ENCODE measurements around the gene UTP11. TPM values are rescaled to one million over a fixed set of nuclear protein-coding genes. Genes with fewer than 3 reads are reported as not detected.

Gene UTP11
- total and polyA plus RNA-seq, 2 of the 8 experiments (the other 6 are each of a cell fraction or from before 2014, with no cell fraction given): 19.5 to 60.5 TPM

DNA sequence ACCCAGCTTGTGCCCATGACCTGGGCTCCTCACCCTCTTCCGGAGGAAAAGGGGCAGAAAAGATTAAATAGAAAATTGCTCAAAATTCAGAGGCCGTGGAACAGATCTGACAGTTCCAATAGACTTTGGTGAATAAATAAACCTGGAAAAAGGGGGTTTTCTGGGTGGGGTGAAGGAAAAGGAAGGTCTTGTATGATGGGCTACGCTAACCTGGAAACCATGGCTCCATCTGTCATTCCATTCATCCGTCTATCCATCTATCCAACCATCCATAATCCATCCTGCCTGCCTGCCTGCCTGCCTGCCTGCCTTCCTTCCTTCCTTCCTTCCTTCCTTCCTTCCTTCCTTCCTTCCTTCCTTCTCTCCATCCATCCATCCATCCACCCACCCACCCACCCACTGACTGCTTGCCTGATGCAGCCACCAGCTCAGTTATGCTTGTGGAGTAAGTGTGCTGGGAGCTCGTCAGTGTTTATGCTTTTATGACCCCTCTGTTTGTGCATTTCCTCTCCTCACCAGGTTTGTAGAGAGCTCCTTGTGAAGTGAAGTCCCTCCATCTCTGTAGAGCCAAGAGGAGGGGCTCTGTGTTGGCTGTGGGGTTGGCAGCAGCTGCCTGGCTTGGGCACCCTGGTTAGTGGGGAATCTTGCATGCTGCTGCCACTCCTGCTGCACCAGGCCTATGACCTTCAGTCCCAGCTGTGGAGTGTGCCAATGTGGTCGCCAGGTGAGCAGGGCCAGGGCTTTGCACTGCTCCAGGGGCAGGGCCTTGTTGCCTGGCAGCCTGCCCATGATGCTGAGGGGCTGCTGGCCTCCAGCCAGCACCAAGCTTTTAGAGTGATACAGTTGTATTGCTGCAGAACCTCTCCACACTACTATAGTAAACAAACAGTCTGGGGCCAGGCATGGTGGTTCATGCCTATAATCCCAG, 50.1 kb downstream of the UTP11 start:
- no peak overlapping the region for H2BK120ac ChIP-seq (replicated peaks; ENCODE audit: low read depth, low read length)
- H3K36me3 ChIP-seq (ENCODE audit: control insufficient read depth in 2 of 4, insufficient read depth in 4 of 4, low read length in 3 of 4): no peaks in the 10 kb centered on the region
- H4K8ac ChIP-seq (ENCODE audit: extremely low read depth, insufficient read depth, low read length): no peak overlapping the region
- H4K5ac ChIP-seq (ENCODE audit: insufficient read length, low read depth, low read length): no peak overlapping the region
- no peak overlapping the region for H2AK5ac ChIP-seq (ENCODE audit: low read depth, low read length)
- no peak overlapping the region for H3K23ac ChIP-seq (ENCODE audit: insufficient read length)
- H3K79me1 ChIP-seq (ENCODE audit: low read depth, low read length): peaks cover 6% of the 10 kb centered on the region; the same call in 1 of the 2 replicates
- 85% methylated on average over 6 of the region's 6 CpGs; no CpG with 5 or more reads in 1 of the 2 experiments for WGBS, 2 experiments (ENCODE audit: extremely low coverage in 1 of 2, insufficient coverage in 1 of 2, insufficient read length in 1 of 2, insufficient replicate concordance in 2 of 2, low coverage in 1 of 2, low lambda C conversion rate in 2 of 2, missing lambda C conversion rate in 1 of 2)
- H3K18ac ChIP-seq (ENCODE audit: extremely low read depth, low read length): no peak overlapping the region
- no peak overlapping the region for H2BK15ac ChIP-seq (ENCODE audit: low read length)
- no peak overlapping the region for H2BK5ac ChIP-seq (ENCODE audit: low read depth, low read length)
- H3K27ac ChIP-seq (ENCODE audit: low read depth, low read length): no peak overlapping the region
- POLR2A ChIA-PET (ENCODE audit: partially characterized antibody): interaction anchor here (0.7 to 1.8 kb wide), 5 partner anchors 11 to 30 kb away, joined by 3 to 7 read pairs (median 3); partner anchors contain the start of gene POU3F1
- no peak overlapping the region for H3K4me3 ChIP-seq (ENCODE audit: extremely low read depth in 1 of 4, insufficient read depth in 2 of 4, low read depth in 3 of 4, low read length in 4 of 4)
- H3K23me2 ChIP-seq (ENCODE audit: low read depth, low read length): no peaks in the 10 kb centered on the region
- no peak overlapping the region for H2AFZ ChIP-seq (ENCODE audit: low read length)
- H2BK12ac ChIP-seq (ENCODE audit: low read depth, low read length): no peak overlapping the region
- no peak overlapping the region for H3K9ac ChIP-seq (replicated peaks in 1 of 4; ENCODE audit: extremely low read depth in 1 of 4, low read depth in 3 of 4, low read length in 3 of 4)
- no peak overlapping the region for H4K91ac ChIP-seq (replicated peaks; ENCODE audit: insufficient read length, low read length)
- H4K20me1 ChIP-seq (replicated peaks in 1 of 2; ENCODE audit: control insufficient read depth in 1 of 2, insufficient read depth in 2 of 2, low read length in 2 of 2): peaks cover 0 to 3% of the 10 kb centered on the region in 2 experiments
- FAIRE-seq: no peak
- H3K79me2 ChIP-seq (ENCODE audit: control insufficient read depth in 1 of 2, insufficient read depth in 2 of 2, low read length in 2 of 2): peaks cover 0 to 2% of the 10 kb centered on the region in 2 experiments; a peak in 1 of 4 replicates
- no peak overlapping the region for H3K4ac ChIP-seq (replicated peaks; ENCODE audit: insufficient read length, low read depth, low read length)
- H3K27me3 ChIP-seq (replicated peaks in 1 of 4; ENCODE audit: control insufficient read depth in 3 of 4, extremely low read depth in 1 of 4, insufficient read depth in 3 of 4, low read length in 3 of 4): no peaks in the 10 kb centered on the region; a peak in 4 of 7 replicates
- no peak overlapping the region; a peak in 1 of 4 replicates for H3K4me2 ChIP-seq (ENCODE audit: insufficient read depth in 1 of 2, low read depth in 2 of 2, low read length in 2 of 2)
- no peak overlapping the region for H3K56ac ChIP-seq (replicated peaks; ENCODE audit: insufficient read length, low read depth, low read length)
- H3K4me1 ChIP-seq (replicated peaks in 1 of 4; ENCODE audit: control insufficient read depth in 3 of 4, insufficient read depth in 4 of 4, low read length in 3 of 4): peaks cover 0 to 17% (median 10%) of the 10 kb centered on the region in 4 experiments; a peak in 6 of 7 replicates
- H3K9me3 ChIP-seq (ENCODE audit: insufficient read depth in 2 of 2, low read depth in 1 of 2, low read length in 1 of 2): no peaks in the 10 kb centered on the region
- H2BK20ac ChIP-seq (ENCODE audit: low read length): no peak overlapping the region
- CTCF ChIA-PET (ENCODE audit: partially characterized antibody): interaction anchor here (0.5 to 18.0 kb wide), 11 partner anchors 9 to 1186 kb away, joined by 3 to 212 read pairs (median 3); no protein-coding TSS in a partner anchor
- H3K14ac ChIP-seq (ENCODE audit: insufficient read length): no peak overlapping the region
- DNase-seq (ENCODE audit: low read depth in 1 of 2, low spot score in 2 of 2): no peak
- TF ChIP-seq CHD1 (IDR thresholded peaks at IDR 0.05; ENCODE audit: low read depth, low read length) (no peak), NRF1 (IDR thresholded peaks at IDR 0.05; ENCODE audit: low read depth, low read length) (no peak), ASH2L (IDR thresholded peaks at IDR 0.05; ENCODE audit: low read length) (no peak), CBX5 (IDR thresholded peaks at IDR 0.05; ENCODE audit: low read depth, low read length) (no peak), CHD2 (IDR thresholded peaks at IDR 0.05; ENCODE audit: low read length) (no peak), BACH1 (IDR thresholded peaks at IDR 0.05; ENCODE audit: low read length) (no peak), KDM4A (IDR thresholded peaks at IDR 0.05; ENCODE audit: low read depth, low read length, severe bottlenecking) (no peak), BRCA1 (IDR thresholded peaks at IDR 0.05; ENCODE audit: low read depth, low read length) (no peak), FOSL1 (IDR thresholded peaks at IDR 0.05; ENCODE audit: insufficient read depth, low read depth, low read length) (no peak), HDAC6 (IDR thresholded peaks at IDR 0.05; ENCODE audit: low read depth, low read length) (no peak), SP2 (IDR thresholded peaks at IDR 0.05; ENCODE audit: low read length) (no peak)
